Lower leg skin (tissue), 4 donors: Measurements from ENCODE around the gene REEP3. TPM values are rescaled to one million over a fixed set of nuclear protein-coding genes. Genes with fewer than 3 reads are reported as not detected.

Experiments
- DNase-seq, 2 donors: peaks; one replicate each; pipeline ENCODE4 v3.0.0-alpha.2; 2019; ENCODE audit warnings: low spot score in 2 of 2
- H3K4me3 ChIP-seq: fragments of 200-600 bp; sonication (generic); 2 replicates; pipeline ENCODE4 v1.5.1; 2017; ENCODE audit warnings: mild to moderate bottlenecking, low read depth; ENCODE audit not compliant: poor library complexity, severe bottlenecking
- CTCF ChIP-seq, 3 donors: fragments of 450-650 bp; IDR thresholded peaks; one replicate each; pipeline ENCODE4 v1.5.1; 2016; ENCODE audit warnings: antibody characterized with exemption in 3 of 3, mild to moderate bottlenecking in 3 of 3, moderate library complexity in 2 of 3
- POLR2A ChIP-seq, 2 donors: fragments of 450-650 bp; IDR thresholded peaks; one replicate each; pipeline ENCODE4 v1.6.1; 2016 to 2017; ENCODE audit warnings: antibody characterized with exemption in 2 of 2, mild to moderate bottlenecking in 1 of 2, moderate library complexity in 1 of 2
- WGBS, 2 donors: methylation state at CpG; one replicate each; pipeline ENCODE4 v1.1.5; 2018; 5-methylcytosine and 5-hydroxymethylcytosine counted together
- intact Hi-C: fragments of 100-400 bp; cut with DNase I; formaldehyde crosslinking; loops from one replicate; pipeline ENCODE4 v1.15.0; 2023; ENCODE audit warnings: low total_unique reads
- total RNA-seq, 4 donors: library from RNA; depleted of rRNA; stranded (reverse); fragments of >200 nt; gene quantifications; one replicate each; pipeline ENCODE4 v1.1.0, GENCODE V29; 2016

REEP3 gene
- total RNA-seq, 4 donors from 2014 or later: 39.8 to 58.4 (median 49.0) TPM

DNA sequence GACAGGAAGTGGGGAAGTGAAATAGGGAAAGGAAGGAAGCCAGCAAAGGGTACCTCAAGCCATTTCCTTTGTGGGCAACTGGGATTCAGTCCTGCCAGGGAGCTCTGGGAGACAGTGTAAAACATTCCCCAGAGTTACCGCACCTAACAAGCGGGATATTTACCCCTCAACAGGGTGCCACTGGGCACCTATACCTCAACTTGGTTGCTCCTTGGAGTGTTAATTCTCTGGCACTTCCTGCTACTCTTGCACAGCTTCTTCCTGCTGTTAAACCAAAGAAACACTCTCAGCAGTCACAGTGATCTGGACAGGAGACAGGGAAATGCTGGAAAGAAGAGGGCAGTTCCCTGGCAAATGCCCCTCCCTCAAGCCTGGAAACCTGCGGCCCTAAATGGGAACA, 151.3 kb downstream of the REEP3 start:
- no peak for TF ChIP-seq POLR2A (IDR thresholded peaks at IDR 0.05)
- TF ChIP-seq CTCF (IDR thresholded peaks at IDR 0.05): no peak
- 70 to 75% methylated on average over 3 of the region's 3 CpGs for whole genome bisulfite sequencing, 2 donors
- DNase-seq: no peak
- intact Hi-C loops: no loop called here
- no peak overlapping the region for H3K4me3 ChIP-seq

DNA sequence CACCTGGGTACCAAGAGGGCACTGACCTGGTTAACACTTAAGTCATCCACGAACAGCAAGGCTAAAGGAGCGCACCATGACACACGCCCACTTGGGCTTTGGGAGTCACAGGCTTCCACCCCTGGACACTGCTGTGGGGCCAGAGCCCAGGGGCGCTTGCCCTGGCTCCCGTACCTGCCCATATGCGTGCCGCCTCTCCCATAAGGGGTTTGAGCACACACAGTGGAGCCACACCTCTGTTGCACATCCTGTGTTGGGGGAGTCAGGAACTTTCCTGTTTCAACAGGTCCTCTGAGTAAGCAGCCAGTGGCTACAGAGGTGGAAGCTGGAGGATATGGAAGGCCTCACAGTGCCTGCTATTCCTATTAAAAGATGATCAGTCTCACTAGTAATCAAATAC, 152.0 kb downstream of the REEP3 start:
- no peak for DNase-seq
- no peak overlapping the region for H3K4me3 ChIP-seq
- intact Hi-C loops: no loop called here
- TF ChIP-seq POLR2A (IDR thresholded peaks at IDR 0.05) (no peak), CTCF (IDR thresholded peaks at IDR 0.05) (no peak)
- WGBS, 2 donors: 56 to 76% methylated on average over 7 of the region's 7 CpGs

GRCh38 chr10:63673846-63674245, 152.6 kb downstream of the REEP3 start:
- intact Hi-C loops: no loop called here
- no peak for DNase-seq
- H3K4me3 ChIP-seq: no peak overlapping the region
- TF ChIP-seq POLR2A (IDR thresholded peaks at IDR 0.05) (no peak), CTCF (IDR thresholded peaks at IDR 0.05) (no peak)

Other genes starting within 250 kb of the REEP3 start
- 10 to 100 TPM; 82.0 to 92.5 (median 84.9) TPM for gene JMJD1C, start 55.4 kb upstream of the REEP3 start, total RNA-seq